Osteocyte (in vitro differentiated cells): ENCODE data around the gene TRIM66. TPM values are rescaled to one million over a fixed set of nuclear protein-coding genes. Genes with fewer than 3 reads are reported as not detected.

Source experiments
- DNase-seq: peaks from one replicate; pipeline ENCODE4 v3.0.0; 2021; ENCODE audit warnings: mixed read lengths; ENCODE audit not compliant: unreplicated experiment; ENCODE audit errors: extremely low spot score
- H3K27ac Mint-ChIP-seq: one replicate; pipeline ENCODE4 v1.8.0; 2021; ENCODE audit warnings: mild to moderate bottlenecking, mixed read lengths; ENCODE audit not compliant: unreplicated experiment
- H3K27me3 Mint-ChIP-seq: one replicate; pipeline ENCODE4 v1.8.0; 2021; ENCODE audit warnings: mixed read lengths; ENCODE audit not compliant: unreplicated experiment
- H3K36me3 Mint-ChIP-seq: one replicate; pipeline ENCODE4 v1.8.0; 2021; ENCODE audit warnings: mixed read lengths; ENCODE audit not compliant: unreplicated experiment
- H3K4me1 Mint-ChIP-seq: one replicate; pipeline ENCODE4 v1.8.0; 2021; ENCODE audit warnings: mixed read lengths; ENCODE audit not compliant: unreplicated experiment
- H3K4me3 Mint-ChIP-seq: one replicate; pipeline ENCODE4 v1.8.0; 2021; ENCODE audit warnings: mild to moderate bottlenecking, moderate library complexity, mixed read lengths; ENCODE audit not compliant: unreplicated experiment
- H3K9me3 Mint-ChIP-seq: one replicate; pipeline ENCODE4 v1.8.0; 2021; ENCODE audit warnings: mixed read lengths; ENCODE audit not compliant: unreplicated experiment
- total RNA-seq: library from RNA; stranded (reverse); gene quantifications from 2 replicates; pipeline ENCODE4 v1.2.1, GENCODE V29; 2021
- TF ChIP-seq, protein P1 (sequence below): fragments of 200-600 bp; sonication (generic); IDR thresholded peaks from 2 replicates; pipeline ENCODE4 v1.5.0; 2021; ENCODE audit warnings: antibody characterized with exemption, mild to moderate bottlenecking, moderate library complexity

Gene TRIM66
- total RNA-seq, 1 donor from 2014 or later, result 10.0 TPM

DNA sequence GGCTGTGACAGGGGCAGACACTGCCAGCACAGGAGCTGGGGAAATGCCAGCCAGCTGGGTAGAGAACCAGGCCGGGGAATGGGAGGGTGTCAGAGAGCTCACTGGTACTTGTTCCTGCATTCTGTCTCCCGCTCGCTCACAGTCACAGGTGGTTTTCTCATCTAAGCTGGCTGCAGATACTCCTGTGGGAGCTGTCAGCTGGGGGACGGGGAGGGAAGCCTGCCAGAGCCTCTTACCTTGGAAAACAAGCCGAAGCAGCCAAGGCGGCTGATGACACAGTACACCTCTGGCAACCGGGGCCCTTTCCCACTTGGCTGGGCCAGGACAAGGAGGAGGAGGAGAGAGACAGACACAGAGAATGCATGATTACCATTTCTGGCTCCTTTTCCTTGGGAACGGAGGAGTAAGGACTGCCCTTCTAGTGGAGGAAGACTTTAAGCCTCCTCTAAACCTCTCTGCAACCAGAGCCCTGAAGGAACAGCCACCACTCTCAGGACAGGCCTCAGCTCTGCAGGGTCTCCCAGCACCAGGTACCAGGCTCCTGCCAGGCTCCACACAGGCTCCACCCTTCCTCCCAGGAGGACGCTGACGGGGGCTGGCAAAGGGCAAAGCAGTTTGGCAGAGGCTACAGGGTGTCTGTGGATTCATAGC is 25.2 kb upstream of the TRIM66 start:
- no peak overlapping the region for H3K27ac Mint-ChIP-seq
- DNase-seq, result no peak
- H3K36me3 Mint-ChIP-seq, result peaks cover 44% of the 10 kb centered on the region
- H3K27me3 Mint-ChIP-seq, result no peaks in the 10 kb centered on the region
- H3K9me3 Mint-ChIP-seq, result no peaks in the 10 kb centered on the region
- TF ChIP-seq, protein P1, sequence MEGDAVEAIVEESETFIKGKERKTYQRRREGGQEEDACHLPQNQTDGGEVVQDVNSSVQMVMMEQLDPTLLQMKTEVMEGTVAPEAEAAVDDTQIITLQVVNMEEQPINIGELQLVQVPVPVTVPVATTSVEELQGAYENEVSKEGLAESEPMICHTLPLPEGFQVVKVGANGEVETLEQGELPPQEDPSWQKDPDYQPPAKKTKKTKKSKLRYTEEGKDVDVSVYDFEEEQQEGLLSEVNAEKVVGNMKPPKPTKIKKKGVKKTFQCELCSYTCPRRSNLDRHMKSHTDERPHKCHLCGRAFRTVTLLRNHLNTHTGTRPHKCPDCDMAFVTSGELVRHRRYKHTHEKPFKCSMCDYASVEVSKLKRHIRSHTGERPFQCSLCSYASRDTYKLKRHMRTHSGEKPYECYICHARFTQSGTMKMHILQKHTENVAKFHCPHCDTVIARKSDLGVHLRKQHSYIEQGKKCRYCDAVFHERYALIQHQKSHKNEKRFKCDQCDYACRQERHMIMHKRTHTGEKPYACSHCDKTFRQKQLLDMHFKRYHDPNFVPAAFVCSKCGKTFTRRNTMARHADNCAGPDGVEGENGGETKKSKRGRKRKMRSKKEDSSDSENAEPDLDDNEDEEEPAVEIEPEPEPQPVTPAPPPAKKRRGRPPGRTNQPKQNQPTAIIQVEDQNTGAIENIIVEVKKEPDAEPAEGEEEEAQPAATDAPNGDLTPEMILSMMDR, result no peak
- H3K4me1 Mint-ChIP-seq, result peaks cover 22% of the 10 kb centered on the region
- no peak overlapping the region for H3K4me3 Mint-ChIP-seq

DNA sequence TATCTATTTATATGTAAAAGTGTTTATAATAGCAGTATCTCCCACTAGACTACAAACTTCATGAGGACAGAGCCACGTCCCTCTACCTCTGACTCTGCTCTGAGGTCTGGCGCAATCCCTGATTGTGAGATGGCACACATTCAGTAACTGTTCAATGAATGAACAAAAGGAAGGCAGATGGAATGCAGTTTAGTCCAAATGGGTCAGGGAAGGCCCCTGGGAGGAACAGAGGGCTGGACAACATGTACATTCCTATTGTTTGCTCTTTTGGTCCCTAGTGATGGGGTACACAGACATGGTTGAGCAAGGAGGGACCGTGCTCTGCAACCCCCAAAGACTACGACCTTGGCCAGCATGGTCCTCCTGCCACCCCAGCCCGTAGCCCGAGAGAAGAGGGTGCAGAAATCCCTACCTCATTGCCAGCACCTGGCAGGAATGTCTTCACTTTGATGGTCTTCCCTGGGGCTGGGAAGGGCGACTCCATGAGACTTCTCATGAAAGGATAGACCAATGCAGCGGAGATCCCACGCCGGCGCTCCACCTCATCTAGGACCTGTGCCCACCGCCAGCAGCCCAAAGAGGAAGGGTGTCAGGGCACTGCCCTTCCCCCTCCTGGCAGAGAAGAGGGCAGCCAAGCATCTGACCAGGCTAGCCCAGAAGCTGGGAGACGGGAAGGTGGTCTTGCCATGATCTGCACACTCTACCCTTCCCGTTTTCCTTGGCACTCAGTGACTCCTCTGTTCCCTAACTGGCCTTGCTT is 24.4 kb upstream of the TRIM66 start:
- TF ChIP-seq, protein P1, result no peak
- Mint-ChIP-seq H3K36me3 (peaks cover 44% of the 10 kb centered on the region), H3K9me3 (no peaks in the 10 kb centered on the region), H3K27ac (no peak overlapping the region), H3K4me3 (no peak overlapping the region), H3K4me1 (peaks cover 23% of the 10 kb centered on the region), H3K27me3 (no peaks in the 10 kb centered on the region)
- DNase-seq, result no peak

DNA sequence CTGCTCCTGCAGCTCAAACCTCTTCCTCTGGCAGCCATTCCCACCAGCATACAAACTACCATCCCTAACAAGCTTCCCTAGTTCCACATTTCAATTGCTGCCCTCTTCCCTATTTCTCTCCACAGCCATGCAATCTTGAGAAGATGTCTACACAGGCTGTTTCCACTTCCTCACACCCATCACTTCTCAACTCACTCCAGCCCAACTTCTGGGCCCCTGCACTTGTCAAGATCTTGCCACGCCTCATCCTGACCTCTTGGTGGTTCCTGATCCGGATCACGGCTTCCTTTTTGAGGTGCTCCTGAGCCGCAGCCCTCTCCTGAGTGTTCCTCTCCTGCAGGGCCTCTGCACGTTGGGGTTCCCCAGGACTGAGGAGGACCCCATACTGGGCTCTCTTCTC is 22.7 kb upstream of the TRIM66 start:
- TF ChIP-seq, protein P1, result no peak
- Mint-ChIP-seq H3K36me3 (peaks cover 39% of the 10 kb centered on the region), H3K27me3 (no peaks in the 10 kb centered on the region), H3K4me3 (no peak overlapping the region), H3K4me1 (peaks cover 30% of the 10 kb centered on the region), H3K27ac (no peak overlapping the region), H3K9me3 (no peaks in the 10 kb centered on the region)
- no peak for DNase-seq

DNA sequence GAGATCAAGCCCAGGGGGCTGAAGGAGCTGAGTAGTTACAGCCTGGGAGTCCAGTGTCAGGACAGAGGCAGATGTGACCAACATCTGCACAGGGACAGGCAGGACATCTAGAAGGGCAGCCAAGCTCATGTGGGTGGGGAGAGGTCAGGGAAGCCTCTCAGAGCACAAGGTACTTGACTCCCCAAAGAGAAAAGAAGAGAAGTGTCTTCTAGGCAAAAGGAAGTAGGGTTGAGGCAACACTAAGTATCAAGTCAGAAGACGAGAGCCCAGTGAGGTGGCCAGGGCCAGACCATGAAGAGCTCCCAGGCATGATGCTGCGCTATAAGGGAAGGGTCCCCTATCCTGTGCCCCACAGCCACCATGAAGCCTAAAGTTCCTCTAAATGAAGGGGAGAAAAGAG is 21.7 kb upstream of the TRIM66 start:
- peaks cover 41% of the 10 kb centered on the region for H3K36me3 Mint-ChIP-seq
- DNase-seq, result no peak
- H3K4me3 Mint-ChIP-seq, result no peak overlapping the region
- H3K27me3 Mint-ChIP-seq, result no peaks in the 10 kb centered on the region
- H3K4me1 Mint-ChIP-seq, result peaks cover 29% of the 10 kb centered on the region
- TF ChIP-seq, protein P1, result no peak
- H3K9me3 Mint-ChIP-seq, result no peaks in the 10 kb centered on the region
- no peak overlapping the region for H3K27ac Mint-ChIP-seq

DNA sequence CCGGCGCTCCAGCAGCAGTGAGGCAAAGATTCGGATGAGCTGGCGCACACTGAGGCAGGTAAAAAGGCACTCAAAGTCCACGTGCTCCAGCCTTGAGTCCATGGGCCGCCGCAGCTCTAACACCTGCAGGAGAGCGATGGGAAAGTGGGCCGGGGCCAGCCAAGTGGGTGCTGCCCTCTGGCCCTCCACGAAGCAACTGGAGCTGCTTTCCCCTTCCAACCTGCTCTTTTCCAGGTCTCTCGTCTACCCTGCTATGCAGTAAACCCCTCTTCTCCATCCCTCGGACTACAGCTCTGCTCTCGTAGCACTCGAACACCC is 20.1 kb upstream of the TRIM66 start:
- Mint-ChIP-seq H3K4me3 (no peak overlapping the region), H3K27me3 (no peaks in the 10 kb centered on the region), H3K4me1 (peaks cover 27% of the 10 kb centered on the region), H3K27ac (no peak overlapping the region), H3K36me3 (peaks cover 45% of the 10 kb centered on the region), H3K9me3 (no peaks in the 10 kb centered on the region)
- no peak for DNase-seq
- TF ChIP-seq, protein P1, result no peak
